HEK293T (cell line): ENCODE data around the gene EIF3L.

Source experiments
- CTCF ChIA-PET: fragments of 350-600 bp; formaldehyde crosslinking; extraction: SDS; loops from one replicate; lab custom pipeline; 2021; ENCODE audit warnings: antibody characterized with exemption, inconsistent platforms; lab: Yijun Ruan, JAX
- POLR2A ChIA-PET: fragments of 350-600 bp; formaldehyde crosslinking; extraction: SDS; loops from one replicate; lab custom pipeline; 2020; ENCODE audit warnings: antibody characterized with exemption, inconsistent platforms; lab: Yijun Ruan, JAX
- DNase-seq: peaks from one replicate; pipeline ENCODE4 v3.0.0; 2012; ENCODE audit warnings: mixed read lengths; ENCODE audit errors: extremely low spot score
- ARNT ChIP-seq: fragments of 450-650 bp; IDR thresholded peaks from 2 replicates; pipeline ENCODE4 v1.6.1; 2017; ENCODE audit warnings: mild to moderate bottlenecking
- BHLHE40 ChIP-seq: fragments of 450-650 bp; IDR thresholded peaks from 2 replicates; pipeline ENCODE4 v1.6.1; 2016; ENCODE audit warnings: mild to moderate bottlenecking, moderate library complexity, borderline replicate concordance
- CTBP1 ChIP-seq: fragments of 450-650 bp; IDR thresholded peaks from 2 replicates; pipeline ENCODE4 v1.6.1; 2016; ENCODE audit warnings: borderline replicate concordance
- ELF4 ChIP-seq: fragments of 450-650 bp; IDR thresholded peaks from 2 replicates; pipeline ENCODE4 v1.6.1; 2017; ENCODE audit warnings: antibody characterized with exemption
- FOXA1 ChIP-seq: fragments of 450-650 bp; IDR thresholded peaks from 2 replicates; pipeline ENCODE4 v1.6.1; 2016; ENCODE audit warnings: mild to moderate bottlenecking
- FOXK2 ChIP-seq: fragments of 450-650 bp; IDR thresholded peaks from 2 replicates; pipeline ENCODE4 v1.6.1; 2016; ENCODE audit warnings: mild to moderate bottlenecking
- FOXM1 ChIP-seq: fragments of 450-650 bp; IDR thresholded peaks from 2 replicates; pipeline ENCODE4 v1.6.1; 2017; ENCODE audit warnings: mild to moderate bottlenecking, borderline replicate concordance
- HDGF ChIP-seq: fragments of 450-650 bp; IDR thresholded peaks from 2 replicates; pipeline ENCODE4 v1.6.1; 2017; ENCODE audit warnings: antibody characterized with exemption, borderline replicate concordance
- L3MBTL2 ChIP-seq: fragments of 450-650 bp; conservative IDR thresholded peaks from 2 replicates; pipeline ENCODE4 v1.6.1; 2016; ENCODE audit warnings: mild to moderate bottlenecking
- LEF1 ChIP-seq: fragments of 450-650 bp; IDR thresholded peaks from 2 replicates; pipeline ENCODE4 v1.6.1; 2017; ENCODE audit warnings: mild to moderate bottlenecking, borderline replicate concordance
- NFRKB ChIP-seq: fragments of 450-650 bp; IDR thresholded peaks from 2 replicates; pipeline ENCODE4 v1.6.1; 2016; ENCODE audit warnings: mild to moderate bottlenecking, moderate library complexity
- SP1 ChIP-seq: fragments of 450-650 bp; IDR thresholded peaks from 2 replicates; pipeline ENCODE4 v1.6.1; 2017
- SUZ12 ChIP-seq: fragments of 450-650 bp; IDR thresholded peaks from 2 replicates; pipeline ENCODE4 v1.6.1; 2016; ENCODE audit warnings: mild to moderate bottlenecking
- TARDBP ChIP-seq: fragments of 450-650 bp; IDR thresholded peaks from 2 replicates; pipeline ENCODE4 v1.6.1; 2016
- ZNF384 ChIP-seq: fragments of 450-650 bp; IDR thresholded peaks from 2 replicates; pipeline ENCODE4 v1.6.1; 2016
- TF ChIP-seq, protein P1 (sequence below): fragments of 450-650 bp; IDR thresholded peaks from 2 replicates; pipeline ENCODE4 v1.6.1; 2016

The EIF3L gene

DNA sequence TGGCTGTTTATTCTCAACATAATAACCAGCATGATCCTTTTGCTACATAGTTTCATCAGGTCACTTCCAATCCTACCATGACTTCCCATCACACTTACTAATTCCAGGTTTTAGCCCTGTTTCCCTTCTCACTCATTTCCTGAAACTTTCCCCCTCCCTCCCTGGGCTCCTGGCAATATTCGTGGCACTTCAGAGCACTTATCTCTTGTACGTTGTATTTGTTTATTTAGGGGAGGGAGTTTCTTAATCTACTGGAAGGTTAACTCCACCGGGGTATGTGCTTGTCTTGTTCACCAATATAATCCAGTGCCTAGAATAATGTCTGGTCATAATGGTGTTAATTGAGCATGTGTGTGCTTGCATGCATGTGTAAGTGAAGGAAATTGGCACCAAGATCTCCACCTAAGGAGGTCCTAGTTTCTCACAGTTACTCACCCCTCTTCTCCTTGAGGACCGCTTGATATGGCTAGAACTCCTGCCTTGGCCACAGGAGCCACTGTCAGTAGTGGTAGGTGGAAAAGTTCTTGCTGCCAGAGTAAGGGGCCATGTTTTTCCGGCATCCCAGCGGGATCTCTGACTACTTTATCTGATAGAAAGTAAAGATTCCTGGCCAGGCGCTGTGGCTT lies 11.7 kb downstream of the EIF3L start:
- DNase-seq = no peak
- POLR2A ChIA-PET = interaction anchor here (0.8 kb wide), 1 partner anchor 13 kb away, joined by 3 read pairs; no protein-coding TSS in a partner anchor
- CTCF ChIA-PET = interaction anchor here (1.2 to 2.9 kb wide), 2 partner anchors 17 to 43 kb away, joined by 9 to 69 read pairs; partner anchors contain the start of gene ANKRD54
- no peak for TF ChIP-seq TARDBP
- TF ChIP-seq HDGF = no peak
- no peak for TF ChIP-seq ELF4
- TF ChIP-seq FOXM1 = no peak

DNA sequence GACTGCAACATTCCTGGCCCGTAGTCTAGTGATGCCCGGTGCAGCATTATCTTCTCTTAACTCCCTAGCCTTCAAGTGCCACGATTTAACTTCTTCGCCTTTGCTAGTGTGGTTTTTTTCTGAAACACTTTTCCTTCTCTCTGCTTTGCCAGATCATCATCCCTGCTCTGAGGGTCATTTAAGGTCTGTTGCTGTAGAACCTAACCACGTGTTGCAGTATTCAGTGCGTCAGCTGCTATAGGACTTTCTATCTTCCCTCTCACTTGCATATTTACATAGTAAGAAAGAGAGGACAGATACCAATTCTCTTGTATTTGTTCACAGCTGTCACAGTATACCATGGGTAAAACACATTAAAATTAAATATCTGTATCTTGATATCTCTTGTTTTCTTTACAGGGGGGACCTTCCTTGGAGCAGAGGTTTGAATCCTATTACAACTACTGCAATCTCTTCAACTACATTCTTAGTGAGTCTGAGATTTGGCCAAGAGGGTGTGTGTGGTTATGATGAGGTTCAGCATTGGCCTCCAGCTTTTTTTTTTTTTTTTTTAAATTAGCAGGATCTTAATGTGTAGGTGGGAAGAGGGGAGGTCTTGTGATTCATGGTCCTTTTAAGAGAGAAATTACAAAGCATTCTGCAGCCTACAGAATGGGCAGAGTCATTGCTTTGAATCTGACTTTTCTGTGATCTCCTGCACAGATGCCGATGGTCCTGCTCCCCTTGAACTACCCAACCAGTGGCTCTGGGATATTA lies 13.5 kb downstream of the EIF3L start:
- no peak for DNase-seq
- POLR2A ChIA-PET = interaction anchor here (0.9 to 1.2 kb wide), 5 partner anchors 13 to 55 kb away, joined by 3 to 8 read pairs (median 3); partner anchors contain the start of genes ANKRD54, GCAT and MICALL1
- TF ChIP-seq ARNT (no peak), FOXA1 (no peak), FOXK2 (no peak), ZNF384 (no peak), ELF4 (no peak)
- CTCF ChIA-PET = interaction anchor here (0.6 to 2.9 kb wide), 28 partner anchors 7 to 256 kb away, joined by 3 to 69 read pairs (median 4); partner anchors contain the start of genes ANKRD54 and GCAT

- no peak for TF ChIP-seq FOXA1
- no peak for TF ChIP-seq LEF1
- TF ChIP-seq CTBP1 = no peak
- TF ChIP-seq HDGF = no peak
- TF ChIP-seq FOXK2 = no peak
- no peak for TF ChIP-seq TARDBP
- no peak for TF ChIP-seq SP1
- POLR2A ChIA-PET = no interaction called here
- CTCF ChIA-PET = interaction anchor here (0.7 kb wide), 1 partner anchor 536 kb away, joined by 4 read pairs; no protein-coding TSS in a partner anchor
- DNase-seq = no peak
These were observed 16.3 kb downstream of the EIF3L start for GRCh38 chr22:37865510-37865909.

- POLR2A ChIA-PET = no interaction called here
- TF ChIP-seq ARNT (no peak), SP1 (no peak), NFRKB (no peak), ELF4 (no peak), FOXK2 (no peak), CTBP1 (no peak), TARDBP (no peak), L3MBTL2 (no peak), ZNF384 (no peak), SUZ12 (no peak), BHLHE40 (no peak)
- TF ChIP-seq, protein P1, sequence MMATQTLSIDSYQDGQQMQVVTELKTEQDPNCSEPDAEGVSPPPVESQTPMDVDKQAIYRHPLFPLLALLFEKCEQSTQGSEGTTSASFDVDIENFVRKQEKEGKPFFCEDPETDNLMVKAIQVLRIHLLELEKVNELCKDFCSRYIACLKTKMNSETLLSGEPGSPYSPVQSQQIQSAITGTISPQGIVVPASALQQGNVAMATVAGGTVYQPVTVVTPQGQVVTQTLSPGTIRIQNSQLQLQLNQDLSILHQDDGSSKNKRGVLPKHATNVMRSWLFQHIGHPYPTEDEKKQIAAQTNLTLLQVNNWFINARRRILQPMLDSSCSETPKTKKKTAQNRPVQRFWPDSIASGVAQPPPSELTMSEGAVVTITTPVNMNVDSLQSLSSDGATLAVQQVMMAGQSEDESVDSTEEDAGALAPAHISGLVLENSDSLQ = no peak
These were observed 21.1 kb downstream of the EIF3L start for GRCh38 chr22:37870273-37870672.

DNA sequence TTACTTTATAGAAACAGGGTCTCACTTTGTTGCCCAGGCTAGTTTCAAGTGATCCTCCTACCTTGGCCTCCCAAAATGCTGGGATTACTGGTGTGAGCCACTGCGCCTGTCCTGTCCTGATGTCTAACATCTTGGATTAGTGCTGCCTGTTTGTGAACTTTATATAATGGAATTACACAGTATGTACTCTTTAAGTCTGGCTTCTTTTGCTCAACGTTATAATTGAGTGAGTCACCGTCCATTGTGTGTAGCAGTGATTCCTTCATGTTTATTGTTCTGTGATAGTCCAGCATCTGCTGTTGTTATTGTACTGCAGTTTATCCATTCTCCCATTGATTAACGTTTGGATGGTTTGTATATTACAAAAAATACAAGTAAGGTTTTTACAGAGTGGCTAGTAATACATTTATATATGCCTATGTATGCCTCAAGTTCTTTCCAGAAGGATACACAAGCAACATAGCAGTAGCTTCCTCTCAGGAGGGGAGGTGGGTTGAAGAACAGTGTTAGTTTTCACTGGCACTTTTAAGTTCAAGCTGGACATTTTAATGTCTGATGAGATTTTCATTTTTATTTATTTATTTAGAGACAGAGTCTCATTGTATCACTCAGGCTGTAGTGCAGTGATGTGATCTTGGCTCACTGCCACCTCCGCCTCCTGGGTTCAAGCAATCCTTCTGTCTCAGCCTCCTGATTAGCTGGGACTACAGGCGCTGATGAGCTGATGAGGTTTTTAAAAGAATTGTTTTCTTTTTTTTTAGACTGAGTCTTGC lies 31.6 kb downstream of the EIF3L start:
- DNase-seq = no peak
- POLR2A ChIA-PET = interaction anchor here (0.6 kb wide), 1 partner anchor 31 kb away, joined by 3 read pairs; the partner anchor contains the start of gene EIF3L
- no peak for TF ChIP-seq NFRKB
- TF ChIP-seq ZNF384 = no peak
- no peak for TF ChIP-seq FOXA1
- TF ChIP-seq LEF1 = no peak
- no peak for TF ChIP-seq CTBP1
- no peak for TF ChIP-seq ARNT
- TF ChIP-seq, protein P1 = no peak
- no peak for TF ChIP-seq BHLHE40
- no peak for TF ChIP-seq SP1
- TF ChIP-seq L3MBTL2 = no peak
- no peak for TF ChIP-seq SUZ12
- TF ChIP-seq FOXK2 = no peak
- no peak for TF ChIP-seq ELF4
- TF ChIP-seq HDGF = no peak
- TF ChIP-seq TARDBP = no peak
- TF ChIP-seq FOXM1 = no peak
- CTCF ChIA-PET = interaction anchor here (0.9 kb wide), 1 partner anchor 17 kb away, joined by 4 read pairs; no protein-coding TSS in a partner anchor

More at GRCh38 chr22:37870273-37870672, 21.1 kb downstream of the EIF3L start:
- CTCF ChIA-PET = no interaction called here
- DNase-seq = no peak

DNA sequence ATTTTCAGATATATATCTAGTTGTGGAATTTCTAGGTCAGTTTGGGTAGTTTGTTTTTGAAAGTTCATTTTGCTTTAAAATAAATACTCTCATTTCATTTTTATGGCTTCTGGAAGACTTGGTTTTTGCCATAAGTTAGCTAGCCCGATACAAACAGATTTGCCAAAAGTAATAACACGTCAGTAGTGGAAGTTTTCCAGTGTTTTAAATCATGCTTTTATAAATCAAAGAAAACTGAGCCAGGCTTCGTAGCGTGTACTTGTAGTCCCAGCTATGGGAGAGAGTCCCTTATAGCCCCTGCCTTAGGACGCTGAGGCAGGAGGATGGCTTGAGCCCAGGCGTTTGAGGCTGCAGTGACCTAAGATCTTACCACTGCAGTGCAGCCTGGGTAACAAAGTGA lies 35.2 kb downstream of the EIF3L start:
- CTCF ChIA-PET = no interaction called here
- POLR2A ChIA-PET = interaction anchor here (1.3 kb wide), 1 partner anchor 22 kb away, joined by 5 read pairs; the partner anchor contains the start of gene MICALL1
- TF ChIP-seq SP1 (no peak), ARNT (no peak), HDGF (no peak), FOXK2 (no peak), FOXM1 (no peak), TARDBP (no peak), BHLHE40 (no peak), LEF1 (no peak), ELF4 (no peak), SUZ12 (no peak), NFRKB (no peak), ZNF384 (no peak), FOXA1 (no peak), L3MBTL2 (no peak), CTBP1 (no peak)
- TF ChIP-seq, protein P1 = no peak
- DNase-seq = no peak
